NCI-H1048 (cell line): ENCODE results near the gene HERC2.
"Not testable (repeated sequence)": the region's sequence is repeated elsewhere in the genome, so short reads cannot be mapped to it uniquely, and the experiment has no call there.

Source experiments
- DNase-seq: peaks from one replicate; lab custom pipeline; 2025; lab: John Stamatoyannopoulos, UW

Gene HERC2

GRCh38 chr15:28129231-28129848 lies 192.6 kb downstream of the HERC2 start:
- DNase-seq: no peak

- no peak for DNase-seq
Observed at GRCh38 chr15:28128031-28128430, 193.9 kb downstream of the HERC2 start.

- no peak for DNase-seq
Observed at GRCh38 chr15:28127036-28127435, 194.9 kb downstream of the HERC2 start.

- DNase-seq: peak; percentile 44
Observed at GRCh38 chr15:28125673-28126651, 196.0 kb downstream of the HERC2 start.

GRCh38 chr15:28124841-28125240 lies 197.1 kb downstream of the HERC2 start:
- DNase-seq: no peak

- peak; percentile 14 for DNase-seq
Observed at GRCh38 chr15:28123408-28124023, 198.5 kb downstream of the HERC2 start.

- no peak for DNase-seq
Observed at GRCh38 chr15:28122038-28122949, 199.7 kb downstream of the HERC2 start.

- DNase-seq: not testable (repeated sequence)
Observed at GRCh38 chr15:28121577-28121976, 200.4 kb downstream of the HERC2 start.

- no peak for DNase-seq
Observed at GRCh38 chr15:28120359-28120640, 201.7 kb downstream of the HERC2 start.

GRCh38 chr15:28118531-28118930 lies 203.4 kb downstream of the HERC2 start:
- no peak for DNase-seq

- DNase-seq: no peak
Observed at GRCh38 chr15:28118083-28118482, 203.9 kb downstream of the HERC2 start.

- no peak for DNase-seq
Observed at GRCh38 chr15:28117432-28117990, 204.5 kb downstream of the HERC2 start.

- DNase-seq: no peak
Observed at GRCh38 chr15:28116521-28117431, 205.2 kb downstream of the HERC2 start.

GRCh38 chr15:28115871-28116270 lies 206.1 kb downstream of the HERC2 start:
- no peak for DNase-seq

- DNase-seq: no peak
Observed at GRCh38 chr15:28114721-28115622, 207.0 kb downstream of the HERC2 start.

GRCh38 chr15:28114114-28114455 lies 207.9 kb downstream of the HERC2 start:
- DNase-seq: no peak

- DNase-seq: no peak
Observed at GRCh38 chr15:28113394-28114113, 208.4 kb downstream of the HERC2 start.

GRCh38 chr15:28112962-28113361 lies 209.0 kb downstream of the HERC2 start:
- no peak for DNase-seq
